HL-60/S4 treated with retinoic acid at 250 ng/mL for 4 days and 3 days (cell line): ENCODE results near the gene NODAL.

Experiments
- in situ Hi-C: fragments of 300-500 bp; cut with MboI; formaldehyde crosslinking; loops from 2 replicates; pipeline ENCODE4 v1.7.0; 2022; ENCODE audit warnings: low sequenced_read_pairs

NODAL gene

DNA sequence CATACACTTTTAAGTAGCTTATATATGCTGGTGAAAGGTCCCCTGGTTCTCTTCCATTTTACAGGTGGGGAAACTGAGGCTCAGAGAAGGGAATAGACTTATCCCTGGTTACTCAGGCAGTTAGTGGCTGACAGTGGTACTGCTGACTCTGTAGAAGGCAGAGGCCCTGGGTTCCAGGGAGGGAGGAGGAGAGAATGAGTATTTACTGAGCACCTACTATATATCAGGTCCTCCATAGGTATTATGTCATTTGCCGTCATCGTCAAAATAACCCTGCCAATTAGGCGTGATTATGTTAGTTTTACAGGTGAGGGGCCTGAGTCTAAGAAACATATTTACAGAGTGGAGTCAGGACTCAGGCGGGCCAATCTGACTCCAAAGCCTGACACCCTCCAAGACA lies 23.8 kb upstream of the NODAL start:
- in situ Hi-C loops = loop anchor here (10.0 kb wide), 2 partner anchors 70 to 420 kb away; partner anchors contain the start of gene PCBD1

DNA sequence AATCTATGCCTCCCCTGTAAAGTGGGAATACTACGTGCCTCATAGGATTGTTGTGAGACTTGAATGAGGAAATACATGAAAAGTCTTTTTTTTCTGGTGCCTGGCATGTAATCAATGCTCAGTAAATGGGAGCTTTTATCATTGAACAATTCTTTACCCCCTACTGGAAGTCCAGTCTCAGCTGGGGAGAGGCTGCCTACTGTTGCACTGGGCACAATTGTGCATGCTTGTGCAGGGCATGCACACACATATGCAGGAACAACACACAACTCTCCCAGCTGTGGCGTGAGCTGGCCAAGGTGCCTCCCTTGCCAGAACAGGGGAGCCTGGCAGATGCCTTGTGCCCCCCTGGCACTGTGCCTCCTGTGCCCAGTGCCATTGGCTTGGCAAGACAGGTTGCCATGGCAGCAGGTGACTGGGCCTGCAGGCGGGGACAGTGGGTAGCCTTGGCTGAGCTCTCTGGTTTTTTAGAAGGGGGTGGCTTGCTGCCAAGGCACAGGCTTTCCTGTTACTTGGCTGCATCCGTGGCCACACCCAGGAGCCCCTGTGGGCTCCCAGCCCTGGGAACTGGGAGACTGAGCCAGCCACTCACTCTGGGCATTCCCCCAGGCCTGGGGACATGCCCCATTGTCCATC lies 21.0 kb upstream of the NODAL start:
- in situ Hi-C loops = loop anchor here (10.0 kb wide), 2 partner anchors 72 to 422 kb away; partner anchors contain the start of gene PCBD1

- in situ Hi-C loops = loop anchor here (10.0 kb wide), 2 partner anchors 73 to 423 kb away; partner anchors contain the start of gene PCBD1
Measured at GRCh38 chr10:70461397-70462348, 20.2 kb upstream of the NODAL start.

GRCh38 chr10:70459774-70460490 lies 18.5 kb upstream of the NODAL start:
- in situ Hi-C loops = loop anchor here (10.0 kb wide), 2 partner anchors 75 to 425 kb away; partner anchors contain the start of gene PCBD1

DNA sequence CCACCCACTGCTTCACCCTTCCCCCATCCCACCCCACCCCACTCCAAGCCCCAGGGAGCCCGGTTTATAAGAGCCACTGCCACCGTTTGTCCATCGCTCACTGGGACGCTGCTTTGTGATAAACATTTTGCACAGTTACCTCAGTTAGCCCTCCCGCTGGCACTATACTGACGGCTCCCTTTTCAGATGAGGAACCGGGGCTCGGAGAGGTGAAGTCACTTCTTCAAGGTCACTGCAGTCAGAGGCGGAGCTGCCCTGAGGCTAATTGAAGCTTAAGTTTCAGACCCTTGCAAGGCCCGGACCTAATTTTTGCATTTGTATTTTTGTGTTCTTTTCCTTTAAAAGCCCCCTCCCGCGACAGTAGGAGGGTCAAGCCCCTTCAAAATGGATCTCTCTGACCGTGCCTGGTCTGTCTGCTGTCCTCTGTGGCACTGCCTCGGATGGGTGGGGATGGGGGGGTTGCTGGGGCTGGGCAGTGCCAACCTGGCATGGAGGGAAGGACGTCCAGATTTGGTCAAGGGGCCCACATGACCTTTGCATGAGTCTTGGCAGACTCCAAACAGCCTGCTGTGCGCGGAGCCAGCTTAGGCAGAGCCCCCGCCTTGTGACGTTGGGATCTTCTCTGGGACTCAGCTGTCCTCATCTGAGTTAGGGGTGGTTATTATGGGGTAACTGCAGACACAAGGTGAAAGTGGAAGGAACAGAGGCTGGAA lies 17.7 kb upstream of the NODAL start:
- in situ Hi-C loops = no loop called here

DNA sequence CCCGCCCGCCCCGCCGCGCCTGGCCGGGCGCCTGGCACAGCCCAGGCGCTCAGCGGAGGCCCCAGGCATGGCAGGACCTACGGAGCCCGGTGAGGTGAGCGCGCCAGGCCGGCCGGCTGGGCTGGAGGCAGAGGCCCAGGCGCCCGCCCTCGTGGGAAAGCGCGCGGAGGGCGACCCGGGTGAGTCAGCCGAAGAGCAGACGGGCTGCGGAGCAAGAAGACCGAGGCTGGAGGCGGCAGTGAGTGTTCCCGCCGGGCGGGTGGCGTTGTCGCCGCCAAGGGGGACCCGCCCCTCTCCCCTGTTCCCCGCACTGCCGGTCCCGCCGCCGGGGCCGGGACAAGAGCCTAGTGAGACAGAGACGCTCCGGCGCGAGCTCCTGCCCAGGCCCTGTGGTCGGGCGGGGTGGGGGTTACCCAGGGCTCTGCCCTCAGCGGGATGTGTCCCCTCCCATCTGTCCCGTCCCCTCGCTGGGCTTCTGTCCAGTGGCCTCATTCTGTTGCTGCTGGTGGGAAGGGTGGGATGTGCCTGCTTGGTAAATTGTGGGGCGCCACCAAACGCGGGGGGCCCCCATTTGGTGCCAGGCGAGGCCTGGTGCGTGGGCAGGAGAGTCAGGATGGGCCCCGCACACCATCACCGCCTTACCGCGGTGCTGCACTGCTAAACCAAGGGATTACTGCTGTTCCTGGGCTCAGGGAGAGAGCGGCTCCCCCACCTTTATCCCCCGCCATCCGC lies 17.0 kb upstream of the NODAL start:
- in situ Hi-C loops = no loop called here

DNA sequence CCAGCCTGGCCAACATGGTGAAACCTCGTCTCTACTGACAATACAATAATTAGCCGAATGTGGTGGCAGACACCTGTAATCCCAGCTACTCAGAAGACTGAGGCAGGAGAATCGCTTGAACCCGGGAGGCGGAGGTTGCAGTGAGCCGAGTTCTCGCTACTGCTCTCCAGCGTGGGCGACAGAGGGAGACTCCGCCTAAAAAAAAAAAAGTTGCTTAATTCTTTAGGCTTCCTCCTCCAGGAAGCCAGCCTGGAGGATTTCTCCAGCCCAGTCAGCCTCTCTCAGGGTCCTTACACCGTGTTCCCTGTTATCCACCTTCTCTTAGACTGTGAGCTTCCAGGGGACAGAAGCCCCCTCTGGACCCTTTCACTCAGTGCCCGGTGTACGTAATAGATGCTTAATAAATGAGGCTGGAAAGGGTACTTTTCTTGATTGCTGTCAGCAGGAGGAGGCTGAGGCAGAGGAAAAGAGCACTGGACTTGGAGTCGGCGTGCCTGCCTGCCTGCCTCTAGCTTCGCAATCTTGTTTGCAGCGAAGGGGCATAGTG lies 16.4 kb upstream of the NODAL start:
- in situ Hi-C loops = no loop called here

DNA sequence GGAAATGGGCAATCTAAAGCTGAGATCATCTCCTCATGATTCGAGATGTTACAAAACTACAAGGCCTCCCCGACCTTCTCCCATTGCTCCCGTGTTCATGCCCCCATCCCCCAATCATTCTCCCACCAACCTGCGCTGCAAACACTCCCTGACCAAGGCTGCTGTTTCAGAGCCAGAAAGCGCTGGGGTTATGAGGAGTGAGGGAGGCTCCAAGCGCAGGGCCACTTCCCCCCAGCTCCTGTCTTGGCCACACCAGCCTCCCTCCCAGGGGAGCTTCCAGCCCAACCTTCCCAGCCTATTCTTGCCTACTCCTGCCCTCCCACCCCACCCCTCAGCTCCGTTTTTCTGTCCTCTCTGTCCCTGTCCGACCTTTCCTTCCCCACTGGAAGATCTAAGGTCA lies 14.7 kb upstream of the NODAL start:
- in situ Hi-C loops = no loop called here

GRCh38 chr10:70455213-70455630 lies 13.7 kb upstream of the NODAL start:
- in situ Hi-C loops = no loop called here

GRCh38 chr10:70448236-70448635 lies 6.8 kb upstream of the NODAL start:
- in situ Hi-C loops = no loop called here

- in situ Hi-C loops = no loop called here
Measured at GRCh38 chr10:70445718-70446657, 4.5 kb upstream of the NODAL start.

DNA sequence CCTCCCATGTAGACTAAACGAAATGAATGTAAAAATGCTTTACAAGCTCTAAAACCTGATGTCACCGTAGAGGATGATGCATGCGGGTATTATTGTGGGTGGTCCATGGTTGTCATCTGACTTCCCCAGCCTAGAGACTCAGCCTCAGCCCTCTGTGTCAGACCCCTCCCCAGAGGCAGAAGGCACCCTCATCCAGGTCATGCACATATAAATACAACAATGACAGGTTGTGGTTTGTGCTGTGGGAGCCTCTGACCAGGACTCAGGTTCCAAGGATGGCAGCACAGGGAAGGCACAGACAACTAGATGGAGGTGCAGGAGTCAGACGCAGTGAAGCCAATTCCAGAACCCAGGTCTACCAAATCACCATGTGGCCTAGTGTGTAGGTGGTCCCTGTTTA lies 3.3 kb upstream of the NODAL start:
- in situ Hi-C loops = no loop called here

DNA sequence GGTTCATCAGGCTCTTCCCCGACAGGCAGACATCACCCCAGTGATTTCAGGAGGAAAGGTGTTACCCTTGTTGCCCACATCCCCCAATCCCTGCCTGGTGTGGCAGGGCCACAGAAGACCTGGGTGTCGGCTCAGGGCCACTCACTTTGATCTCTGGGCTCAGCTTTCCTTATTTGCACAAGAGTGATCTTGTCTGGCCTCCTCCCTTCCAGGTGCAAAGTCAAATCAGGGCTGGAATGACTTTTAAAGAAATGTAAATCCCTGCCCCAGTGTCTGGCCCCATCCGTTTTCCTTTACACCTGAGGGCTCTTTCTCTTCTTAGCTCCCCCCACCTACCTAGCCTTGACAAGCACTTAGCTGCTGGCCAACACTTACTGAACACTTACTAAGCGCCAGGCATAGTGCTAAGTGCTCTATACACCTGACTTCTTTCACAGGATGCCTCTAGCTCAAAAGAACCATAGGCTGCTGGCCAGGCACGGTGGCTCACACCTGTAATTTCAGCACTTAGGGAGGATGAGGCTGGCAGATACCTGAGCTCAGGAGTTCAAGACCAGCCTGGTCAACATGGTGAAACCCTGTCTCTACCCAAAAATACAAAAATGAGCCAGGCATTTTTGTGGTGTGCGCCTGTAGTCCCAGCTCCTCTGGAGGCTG lies 979 bp upstream of the NODAL start:
- in situ Hi-C loops = no loop called here

DNA sequence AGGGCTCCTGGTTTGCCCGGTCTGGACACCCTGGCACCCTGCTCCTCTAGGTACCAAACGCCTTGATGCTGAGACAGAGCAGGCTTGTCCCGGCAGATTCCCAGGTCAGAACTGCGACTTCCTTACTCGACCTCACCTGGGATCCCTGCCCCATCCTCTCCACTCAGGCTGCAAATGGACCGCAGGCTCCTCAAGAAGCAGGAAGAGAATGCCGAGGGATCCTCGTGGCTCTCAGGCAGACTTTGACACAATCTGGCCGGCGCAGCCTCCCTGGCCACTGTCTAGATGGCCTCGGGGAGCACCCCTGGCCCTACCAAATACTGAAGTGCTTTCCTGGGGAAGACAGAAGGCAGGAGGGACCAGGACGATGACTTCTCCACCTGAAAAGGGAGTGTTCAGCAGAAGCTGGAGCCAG lies 421 bp upstream of the NODAL start:
- in situ Hi-C loops = no loop called here

DNA sequence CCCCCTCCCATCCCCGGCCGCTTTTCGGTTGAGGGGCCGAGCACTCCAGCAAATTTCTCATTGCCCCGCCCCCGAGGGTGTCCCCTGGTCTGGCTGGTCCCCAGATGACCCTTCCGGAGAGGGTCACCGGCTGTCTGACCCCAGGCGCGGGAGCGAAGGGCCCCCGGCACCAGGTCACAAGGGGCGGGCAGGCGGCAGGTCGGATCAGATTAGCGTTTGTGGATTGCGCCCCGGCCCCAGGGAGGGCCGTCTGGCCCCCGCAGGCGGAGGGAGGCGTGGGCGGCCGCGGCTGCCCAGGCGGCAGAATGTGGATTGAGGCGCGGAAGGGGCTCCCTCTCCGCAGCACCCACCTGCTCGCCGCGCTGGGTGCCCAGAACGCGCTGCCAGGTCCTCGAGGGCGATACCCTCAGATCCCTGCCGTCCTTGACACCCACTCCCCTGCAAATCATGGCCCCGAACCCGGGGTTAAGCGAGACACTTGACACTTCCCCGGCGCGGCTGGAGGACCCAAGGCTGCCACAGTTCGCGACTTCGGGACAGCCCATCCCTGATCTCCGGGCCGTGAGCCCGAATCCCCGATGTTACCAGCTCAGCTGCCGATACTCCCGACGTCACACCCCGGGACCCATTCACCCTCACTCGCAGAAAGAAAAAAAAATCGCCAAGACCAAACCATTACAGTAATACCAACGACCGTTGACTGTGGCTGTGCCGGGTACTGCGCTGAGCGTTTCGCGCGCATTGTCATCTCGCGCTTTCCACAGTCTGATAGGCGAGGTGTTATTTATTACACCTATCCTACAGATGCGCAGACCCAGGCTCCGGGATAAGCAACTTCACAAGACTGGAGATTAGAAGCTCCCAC lies 953 bp downstream of the NODAL start:
- in situ Hi-C loops = no loop called here

DNA sequence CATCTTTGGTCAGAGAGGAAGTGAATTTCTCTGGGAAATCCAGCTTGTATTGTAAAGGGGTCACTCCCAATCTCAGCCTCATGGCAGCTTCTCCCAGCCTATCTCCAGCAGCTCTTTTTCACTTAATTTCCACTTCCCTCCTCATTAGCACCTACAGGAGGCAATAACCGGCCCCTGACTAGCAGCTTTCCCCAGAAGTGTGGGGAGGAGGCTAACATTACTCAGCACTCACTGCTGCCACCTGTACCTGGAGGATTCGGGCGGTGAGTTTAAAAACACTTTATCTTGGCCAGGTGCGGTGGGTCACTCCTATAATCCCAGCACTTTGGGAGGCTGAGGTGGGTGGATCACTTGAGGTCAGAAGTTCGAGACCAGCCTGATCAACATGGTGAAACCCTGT lies 3.8 kb downstream of the NODAL start:
- in situ Hi-C loops = no loop called here
